Chondrocyte (in vitro differentiated cells): Measurements from ENCODE around the gene KL. TPM values are rescaled to one million over a fixed set of nuclear protein-coding genes. Genes with fewer than 3 reads are reported as not detected.

Source experiments
- DNase-seq: peaks from one replicate; pipeline ENCODE4 v3.0.0; 2021; ENCODE audit warnings: mixed read lengths, low spot score
- H3K27ac Mint-ChIP-seq: one replicate; pipeline ENCODE4 v1.8.0; 2021; ENCODE audit warnings: mild to moderate bottlenecking, moderate library complexity, mixed read lengths; ENCODE audit not compliant: unreplicated experiment
- H3K27me3 Mint-ChIP-seq: 2 replicates; pipeline ENCODE4 v1.8.0; 2021; ENCODE audit warnings: low read depth, mixed read lengths
- H3K36me3 Mint-ChIP-seq: 2 replicates; pipeline ENCODE4 v1.8.0; 2021; ENCODE audit warnings: low read depth, mixed read lengths
- H3K4me1 Mint-ChIP-seq: 2 replicates; pipeline ENCODE4 v1.8.0; 2021; ENCODE audit warnings: low read depth, mild to moderate bottlenecking, mixed read lengths
- H3K4me3 Mint-ChIP-seq: one replicate; pipeline ENCODE4 v1.8.0; 2021; ENCODE audit warnings: mild to moderate bottlenecking, moderate library complexity, mixed read lengths; ENCODE audit not compliant: unreplicated experiment
- H3K9me3 Mint-ChIP-seq: 2 replicates; pipeline ENCODE4 v1.8.0; 2021; ENCODE audit warnings: low read depth, mixed read lengths
- total RNA-seq: library from RNA; stranded (reverse); gene quantifications from 3 replicates; pipeline ENCODE4 v1.2.1, GENCODE V29; 2021
- TF ChIP-seq, protein P1 (sequence below): fragments of 200-600 bp; sonication (generic); IDR thresholded peaks from 2 replicates; pipeline ENCODE4 v1.5.0; 2021; ENCODE audit warnings: antibody characterized with exemption, mild to moderate bottlenecking, moderate library complexity

Gene KL
- total RNA-seq, 1 donor from 2014 or later: 0.05 TPM

DNA sequence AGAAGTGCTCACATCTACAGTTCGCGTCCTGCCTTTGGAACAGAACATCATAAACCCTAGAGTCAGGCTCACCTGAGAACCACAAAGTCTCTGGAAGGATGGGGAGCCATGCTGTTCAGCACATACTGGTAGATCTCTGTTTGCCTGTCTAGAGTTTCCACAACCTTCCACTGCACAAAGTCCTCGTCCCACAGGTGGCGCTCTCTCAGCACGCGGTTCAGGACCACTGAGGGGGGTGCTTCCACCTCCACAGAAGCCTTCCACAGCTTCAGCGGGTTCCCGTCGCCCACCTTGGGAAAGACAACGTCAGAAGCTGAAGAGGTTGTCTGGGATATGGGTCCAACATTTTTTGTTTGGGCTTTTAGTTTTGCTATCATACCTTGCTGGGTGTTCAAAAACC, 93.6 kb downstream of the KL start:
- Mint-ChIP-seq H3K27ac (peak overlapping the region; percentile 86), H3K36me3 (peaks cover 58% of the 10 kb centered on the region), H3K27me3 (no peaks in the 10 kb centered on the region), H3K9me3 (no peaks in the 10 kb centered on the region), H3K4me1 (peaks cover 57% of the 10 kb centered on the region), H3K4me3 (no peak overlapping the region)
- DNase-seq: no peak
- TF ChIP-seq, protein P1, sequence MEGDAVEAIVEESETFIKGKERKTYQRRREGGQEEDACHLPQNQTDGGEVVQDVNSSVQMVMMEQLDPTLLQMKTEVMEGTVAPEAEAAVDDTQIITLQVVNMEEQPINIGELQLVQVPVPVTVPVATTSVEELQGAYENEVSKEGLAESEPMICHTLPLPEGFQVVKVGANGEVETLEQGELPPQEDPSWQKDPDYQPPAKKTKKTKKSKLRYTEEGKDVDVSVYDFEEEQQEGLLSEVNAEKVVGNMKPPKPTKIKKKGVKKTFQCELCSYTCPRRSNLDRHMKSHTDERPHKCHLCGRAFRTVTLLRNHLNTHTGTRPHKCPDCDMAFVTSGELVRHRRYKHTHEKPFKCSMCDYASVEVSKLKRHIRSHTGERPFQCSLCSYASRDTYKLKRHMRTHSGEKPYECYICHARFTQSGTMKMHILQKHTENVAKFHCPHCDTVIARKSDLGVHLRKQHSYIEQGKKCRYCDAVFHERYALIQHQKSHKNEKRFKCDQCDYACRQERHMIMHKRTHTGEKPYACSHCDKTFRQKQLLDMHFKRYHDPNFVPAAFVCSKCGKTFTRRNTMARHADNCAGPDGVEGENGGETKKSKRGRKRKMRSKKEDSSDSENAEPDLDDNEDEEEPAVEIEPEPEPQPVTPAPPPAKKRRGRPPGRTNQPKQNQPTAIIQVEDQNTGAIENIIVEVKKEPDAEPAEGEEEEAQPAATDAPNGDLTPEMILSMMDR: peak; percentile 46

DNA sequence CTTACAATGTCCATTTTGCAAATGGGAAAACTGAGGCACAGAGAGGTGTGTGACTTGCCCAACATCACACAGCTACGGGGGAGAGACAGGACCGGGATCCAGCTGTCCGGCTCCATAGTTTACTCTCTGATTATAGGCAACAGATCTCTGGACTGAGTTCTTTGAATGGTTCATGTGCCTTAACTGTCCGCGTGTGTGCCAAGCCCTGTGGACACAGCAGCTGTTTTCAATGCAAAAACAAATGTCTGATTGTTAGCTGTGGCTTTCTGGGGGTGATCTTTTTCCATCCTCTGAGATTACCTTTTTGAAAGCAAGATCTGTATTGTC, 94.1 kb downstream of the KL start:
- no peak for DNase-seq
- H3K4me3 Mint-ChIP-seq: no peak overlapping the region
- TF ChIP-seq, protein P1: no peak
- H3K9me3 Mint-ChIP-seq: no peaks in the 10 kb centered on the region
- H3K36me3 Mint-ChIP-seq: peaks cover 59% of the 10 kb centered on the region
- H3K4me1 Mint-ChIP-seq: peaks cover 59% of the 10 kb centered on the region
- H3K27ac Mint-ChIP-seq: peak overlapping the region; percentile 91
- no peaks in the 10 kb centered on the region for H3K27me3 Mint-ChIP-seq

DNA sequence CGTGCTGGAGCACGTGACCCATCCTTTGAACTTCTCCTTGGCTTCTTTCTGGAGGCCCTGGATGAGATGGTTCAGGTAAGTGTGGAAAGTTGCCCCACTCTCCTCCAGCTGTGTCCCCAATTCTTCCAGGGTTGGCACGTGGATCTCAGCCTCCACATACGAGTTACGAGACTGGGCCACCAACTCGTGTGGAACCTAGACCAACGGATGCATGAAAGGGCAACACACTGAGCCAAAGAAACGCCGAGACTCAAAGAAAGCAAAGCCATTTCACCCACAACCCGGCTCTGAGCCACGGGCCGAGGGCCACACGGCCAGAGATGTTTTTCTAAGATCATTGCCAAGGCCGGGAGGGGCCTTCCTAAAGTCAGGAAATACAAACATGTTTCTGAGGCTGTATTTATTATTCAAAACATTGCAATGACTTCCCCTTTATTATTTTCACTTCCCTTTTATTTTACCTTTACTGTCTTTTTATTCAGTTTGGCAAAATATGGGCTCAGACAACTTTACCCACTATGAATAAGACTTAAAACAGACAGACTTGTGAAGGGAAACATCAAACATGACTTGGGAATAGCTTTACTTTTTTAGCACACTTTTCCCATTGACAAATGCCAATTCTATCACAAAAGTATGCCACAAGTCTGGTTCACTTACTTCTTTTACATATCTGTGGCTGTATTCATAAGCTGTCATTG, 94.6 kb downstream of the KL start:
- Mint-ChIP-seq H3K4me3 (peak overlapping the region; percentile 17), H3K36me3 (peaks cover 55% of the 10 kb centered on the region), H3K27me3 (no peaks in the 10 kb centered on the region), H3K9me3 (no peaks in the 10 kb centered on the region), H3K4me1 (peaks cover 59% of the 10 kb centered on the region), H3K27ac (peak overlapping the region; percentile 91)
- DNase-seq: no peak
- TF ChIP-seq, protein P1: no peak

DNA sequence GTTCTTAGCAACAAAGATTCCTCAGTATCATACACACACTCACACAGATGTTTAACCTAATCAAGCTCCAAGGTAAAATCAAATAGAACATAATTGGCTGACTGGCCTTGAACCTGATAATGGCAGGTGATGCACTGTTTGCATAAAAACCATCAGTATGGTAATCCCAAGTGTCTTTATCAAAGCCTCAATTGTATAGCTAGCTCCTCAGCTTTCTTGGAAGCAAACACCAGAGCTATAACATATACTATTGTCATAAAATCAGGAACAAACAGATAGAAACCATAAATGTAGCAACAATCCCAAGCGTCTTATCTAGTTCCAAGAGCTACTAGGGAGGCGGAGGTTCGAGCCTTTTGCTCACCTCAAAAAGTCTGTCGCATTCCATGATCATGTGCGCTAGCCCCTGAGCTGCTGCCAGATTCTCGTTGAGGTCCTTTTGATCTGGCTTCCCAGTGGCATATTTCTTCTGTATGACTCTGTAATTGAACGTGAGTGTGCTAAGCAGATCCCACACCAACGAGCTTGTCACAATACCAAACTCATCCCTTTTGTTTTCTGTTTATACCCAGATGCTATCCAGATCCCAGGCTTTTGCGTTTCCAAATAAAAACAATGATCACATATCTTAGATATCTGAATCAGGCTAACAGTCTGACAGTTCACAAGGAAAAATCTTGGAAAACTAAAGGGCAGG, 95.3 kb downstream of the KL start:
- no peaks in the 10 kb centered on the region for H3K27me3 Mint-ChIP-seq
- no peak for DNase-seq
- H3K36me3 Mint-ChIP-seq: peaks cover 55% of the 10 kb centered on the region
- H3K27ac Mint-ChIP-seq: peak overlapping the region; percentile 91
- TF ChIP-seq, protein P1: no peak
- peaks cover 64% of the 10 kb centered on the region for H3K4me1 Mint-ChIP-seq
- no peak overlapping the region for H3K4me3 Mint-ChIP-seq
- H3K9me3 Mint-ChIP-seq: no peaks in the 10 kb centered on the region

DNA sequence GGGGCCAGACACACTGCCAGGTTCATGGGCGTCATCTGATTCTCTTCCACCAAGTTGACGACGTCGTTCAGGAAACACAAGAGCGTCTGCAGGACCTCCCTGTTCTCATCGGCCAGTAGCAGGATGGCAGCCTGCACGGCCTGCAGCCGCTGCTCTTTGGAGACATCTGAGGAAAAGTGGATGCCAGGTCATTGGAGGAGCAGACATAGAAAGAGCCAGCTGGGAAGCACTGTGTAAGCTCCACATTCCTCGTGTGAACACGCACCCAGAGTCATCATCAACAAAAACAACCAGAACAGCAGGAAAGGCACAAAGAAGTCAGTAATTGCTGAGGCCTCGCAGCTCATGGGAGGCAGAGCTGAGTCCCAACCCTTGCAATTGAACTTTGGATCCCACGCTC, 96.5 kb downstream of the KL start:
- Mint-ChIP-seq H3K27me3 (no peaks in the 10 kb centered on the region), H3K4me3 (no peak overlapping the region), H3K9me3 (no peaks in the 10 kb centered on the region), H3K4me1 (peaks cover 58% of the 10 kb centered on the region), H3K27ac (peak overlapping the region; percentile 9), H3K36me3 (peaks cover 47% of the 10 kb centered on the region)
- TF ChIP-seq, protein P1: no peak
- no peak for DNase-seq
